NAMALWA (cell line): ENCODE data around the gene SPATA2.
A peak's percentile ranks its signal among the peaks of the same experiment; 100 is the strongest.
"Not testable (repeated sequence)": the region's sequence is repeated elsewhere in the genome, so short reads cannot be mapped to it uniquely, and the experiment has no call there.

Source experiments
- DNase-seq: peaks from one replicate; pipeline ENCODE4 v3.0.0-alpha.2; 2015; ENCODE audit warnings: low spot score

SPATA2 gene

DNA sequence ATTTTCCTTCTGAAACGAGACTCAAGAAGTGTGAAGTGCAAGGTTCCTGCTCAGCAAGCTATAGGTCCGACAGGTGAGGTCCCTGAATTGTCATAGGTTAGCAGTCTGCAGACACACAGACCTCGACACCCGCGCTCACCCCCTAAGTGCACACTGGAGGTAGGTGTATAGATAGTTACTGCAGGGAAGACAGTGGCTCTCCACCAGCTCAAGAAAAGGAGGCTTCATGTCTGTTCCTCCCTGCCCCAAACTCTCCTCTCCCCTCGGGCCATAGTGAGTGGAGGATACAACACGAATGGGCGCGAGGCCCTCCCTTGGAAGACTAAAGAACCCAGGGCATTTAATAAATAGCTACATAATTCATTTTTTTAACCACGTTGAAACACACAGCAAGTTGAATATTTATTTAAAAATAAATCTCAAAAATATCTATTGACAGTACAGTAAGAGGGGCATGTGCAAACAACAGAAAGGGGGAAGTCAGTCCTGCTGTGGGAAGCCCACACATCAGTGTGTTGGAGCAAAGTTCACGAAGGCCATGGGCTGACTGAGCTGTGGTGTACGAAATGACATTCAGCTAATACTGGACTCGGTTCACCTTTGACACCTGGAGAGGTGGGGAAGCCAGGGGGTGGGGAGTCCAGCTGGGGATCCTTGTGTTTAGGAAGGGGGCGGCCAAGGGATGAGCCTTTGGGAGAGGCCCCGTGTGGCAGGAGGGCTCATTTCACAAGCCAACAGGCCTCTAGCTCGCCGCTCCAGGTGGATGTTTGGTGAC lies 10.7 kb downstream of the SPATA2 start:
- no peak for DNase-seq

- DNase-seq = no peak
These were observed 13.7 kb downstream of the SPATA2 start for GRCh38 chr20:49901588-49901987.

GRCh38 chr20:49899541-49900383 lies 15.6 kb downstream of the SPATA2 start:
- no peak for DNase-seq

- no peak for DNase-seq
These were observed 19.1 kb downstream of the SPATA2 start for GRCh38 chr20:49896204-49896603.

DNA sequence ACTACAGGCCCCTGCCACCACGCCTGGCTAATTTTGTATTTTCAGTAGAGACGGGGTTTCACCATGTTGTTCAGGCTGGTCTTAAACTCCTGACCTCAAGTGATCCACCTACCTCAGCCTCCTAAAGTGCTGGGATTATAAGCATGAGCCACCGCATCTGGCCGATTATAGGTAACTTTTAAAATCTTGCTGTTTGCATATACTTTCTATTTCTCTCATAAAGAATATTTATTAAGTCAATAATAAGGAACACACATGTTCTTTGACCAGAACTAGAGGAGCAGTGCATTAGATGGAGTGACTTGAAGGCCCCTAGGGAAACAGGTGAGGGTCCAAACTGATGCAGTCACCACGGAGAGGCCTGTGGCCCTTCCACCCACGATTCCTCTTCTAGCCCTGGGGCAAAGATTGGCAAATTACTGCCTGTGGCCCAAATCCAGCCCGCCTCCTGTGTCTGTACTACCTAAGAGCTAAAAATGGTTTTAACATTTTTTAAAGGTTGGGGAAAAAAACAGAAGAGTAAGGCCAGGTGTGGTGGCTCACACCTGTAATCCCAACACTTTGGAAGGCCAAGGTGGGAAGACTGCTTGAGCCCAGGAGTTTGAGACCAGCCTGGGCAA lies 19.7 kb downstream of the SPATA2 start:
- not testable (repeated sequence) for DNase-seq

GRCh38 chr20:49894073-49894470 lies 21.3 kb downstream of the SPATA2 start:
- no peak for DNase-seq

GRCh38 chr20:49893242-49894072 lies 21.9 kb downstream of the SPATA2 start:
- no peak for DNase-seq

GRCh38 chr20:49892817-49893216 lies 22.5 kb downstream of the SPATA2 start:
- DNase-seq = no peak

- DNase-seq = no peak
These were observed 23.1 kb downstream of the SPATA2 start for GRCh38 chr20:49892260-49892659.

- DNase-seq = no peak
These were observed 23.7 kb downstream of the SPATA2 start for GRCh38 chr20:49891476-49892110.

GRCh38 chr20:49890471-49891361 lies 24.6 kb downstream of the SPATA2 start:
- no peak for DNase-seq

DNA sequence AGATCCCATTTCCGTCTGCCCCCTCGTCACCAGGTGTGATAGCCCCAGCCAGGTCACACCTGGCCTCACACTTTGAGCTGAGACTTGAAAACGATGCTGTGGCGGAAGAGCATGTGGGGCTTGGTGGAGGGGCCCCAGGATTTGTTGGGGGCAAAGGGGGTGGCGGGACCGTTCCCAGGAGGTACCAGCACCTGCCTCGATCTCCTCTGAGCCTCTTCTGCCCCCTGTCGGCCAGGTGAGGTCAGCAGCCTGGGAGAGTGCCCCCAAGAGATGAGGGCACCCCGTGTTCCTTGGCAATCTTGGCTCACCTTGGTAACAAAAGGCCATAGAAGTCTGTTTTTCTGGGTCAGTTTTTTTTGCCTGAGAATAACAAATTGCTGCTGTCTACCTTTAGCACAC lies 25.4 kb downstream of the SPATA2 start:
- no peak for DNase-seq

DNA sequence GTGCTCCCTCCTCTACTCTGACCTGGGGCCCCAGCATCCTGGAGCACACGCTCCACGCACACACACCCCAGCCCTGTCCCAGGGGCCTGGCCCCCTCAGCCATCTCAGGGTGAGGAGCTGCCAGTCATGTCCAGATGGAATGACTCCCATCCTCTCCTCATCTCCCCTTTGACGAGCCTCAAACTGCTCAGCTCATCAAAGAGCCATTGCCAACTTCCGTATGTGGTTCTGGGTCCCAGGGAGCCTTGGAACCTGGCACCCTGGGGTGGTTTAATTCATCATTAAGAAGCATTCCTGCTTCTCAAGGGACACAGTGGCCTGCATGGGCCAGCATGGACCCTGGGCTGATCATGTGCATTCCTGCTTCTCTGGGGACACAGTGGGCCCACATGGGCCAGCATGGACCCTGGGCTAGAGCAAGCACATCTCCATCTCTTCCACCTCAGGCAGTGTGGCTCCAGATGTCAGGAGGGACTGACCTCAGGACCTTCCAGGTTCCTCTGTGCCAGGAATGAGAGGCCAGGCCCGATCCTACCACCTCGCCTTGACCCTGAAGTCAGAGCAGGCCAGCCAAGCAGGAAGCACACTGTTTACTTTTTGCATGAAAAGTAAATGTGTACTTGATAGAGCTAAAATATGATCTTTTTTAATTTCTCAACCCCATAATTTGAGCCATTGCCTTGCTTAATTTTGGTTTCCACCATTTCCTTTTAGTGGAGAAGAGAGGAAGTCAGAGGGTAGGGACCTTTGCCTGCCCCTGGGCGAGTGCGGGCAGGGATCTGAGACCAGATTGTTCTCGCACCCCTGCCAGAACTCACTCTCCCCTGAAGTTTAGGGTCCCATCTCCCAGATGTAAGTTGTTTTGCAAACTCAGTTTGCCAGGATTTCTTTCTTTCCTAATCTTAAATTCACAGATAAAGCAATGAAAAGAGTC lies 26.1 kb downstream of the SPATA2 start:
- DNase-seq = no peak

- peak; percentile 85 for DNase-seq
These were observed 26.9 kb downstream of the SPATA2 start for GRCh38 chr20:49888212-49889000.

DNA sequence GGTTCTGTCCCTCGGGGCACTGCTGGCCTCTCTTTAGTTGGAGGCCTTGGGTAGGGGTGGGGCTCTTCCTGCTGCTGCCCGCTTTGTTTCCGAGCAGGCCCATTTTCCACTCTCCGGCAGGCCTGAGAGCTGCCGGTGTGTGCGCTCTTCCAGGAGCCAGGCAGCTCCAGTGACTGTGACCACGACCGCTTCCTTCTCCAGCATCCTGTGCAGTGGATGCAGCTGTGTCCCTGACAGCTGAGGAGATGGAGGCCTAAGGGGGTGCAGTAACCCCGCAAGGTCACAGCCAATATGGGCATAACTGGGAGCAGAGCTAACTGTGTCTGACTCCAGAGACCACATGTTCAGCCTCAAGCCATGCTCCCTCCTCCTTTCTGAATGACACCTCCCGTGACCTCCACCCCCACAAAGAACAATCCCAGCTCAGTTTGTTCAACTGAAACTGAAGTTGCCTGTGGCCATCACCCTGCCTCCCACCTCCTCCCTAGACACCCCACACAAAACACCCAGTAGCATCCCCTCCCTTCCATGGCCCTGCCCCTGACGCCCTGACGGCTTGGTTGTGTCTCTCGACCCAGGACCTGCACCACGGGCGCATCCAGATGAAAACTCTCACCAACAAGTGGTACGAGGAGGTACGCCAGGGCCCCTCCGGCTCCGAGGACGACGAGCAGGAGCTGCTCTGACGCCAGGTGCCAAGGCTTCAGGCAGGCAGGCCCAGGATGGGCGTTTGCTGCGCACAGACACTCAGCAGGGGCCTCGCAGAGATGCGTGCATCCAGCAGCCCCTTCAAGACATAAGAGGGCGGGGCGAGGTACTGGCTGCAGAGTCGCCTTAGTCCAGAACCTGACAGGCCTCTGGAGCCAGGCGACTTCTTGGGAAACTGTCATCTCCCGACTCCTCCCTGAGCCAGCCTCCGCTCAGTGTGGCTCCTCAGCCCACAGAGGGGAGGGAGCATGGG lies 27.8 kb downstream of the SPATA2 start:
- DNase-seq = no peak

- no peak for DNase-seq
These were observed 28.6 kb downstream of the SPATA2 start for GRCh38 chr20:49886571-49887213.
